Measurements from ENCODE around the gene SPTBN4.

GRCh38 chr19:40608957-40609356 lies 142.2 kb downstream of the SPTBN4 start:
- no peak for TF ChIP-seq MXI1 (conservative IDR thresholded peaks at IDR 0.05; ENCODE audit: poor library complexity, severe bottlenecking)
- TF ChIP-seq CTCF (IDR thresholded peaks at IDR 0.05; ENCODE audit: poor library complexity, severe bottlenecking) = no peak
- no peak for TF ChIP-seq EZH2 (IDR thresholded peaks at IDR 0.05; ENCODE audit: borderline replicate concordance, insufficient read depth, low read length, poor library complexity, severe bottlenecking)
- no peak for TF ChIP-seq POLR2AphosphoS5 (IDR thresholded peaks at IDR 0.05)
- no peak for TF ChIP-seq TAF1 (IDR thresholded peaks at IDR 0.05; ENCODE audit: low read depth)
- TF ChIP-seq RAD21 (conservative IDR thresholded peaks at IDR 0.05) = no peak
- no peak for TF ChIP-seq EP300 (conservative IDR thresholded peaks at IDR 0.05; ENCODE audit: poor library complexity, severe bottlenecking)

Measured in neural cell (in vitro differentiated cells).